ENCODE data around the gene ZSWIM1.

ZSWIM1 gene

GRCh38 chr20:45933266-45934045 lies 52.4 kb downstream of the ZSWIM1 start:
- DNase-seq (ENCODE audit: low read depth), result peak; percentile 61

DNA sequence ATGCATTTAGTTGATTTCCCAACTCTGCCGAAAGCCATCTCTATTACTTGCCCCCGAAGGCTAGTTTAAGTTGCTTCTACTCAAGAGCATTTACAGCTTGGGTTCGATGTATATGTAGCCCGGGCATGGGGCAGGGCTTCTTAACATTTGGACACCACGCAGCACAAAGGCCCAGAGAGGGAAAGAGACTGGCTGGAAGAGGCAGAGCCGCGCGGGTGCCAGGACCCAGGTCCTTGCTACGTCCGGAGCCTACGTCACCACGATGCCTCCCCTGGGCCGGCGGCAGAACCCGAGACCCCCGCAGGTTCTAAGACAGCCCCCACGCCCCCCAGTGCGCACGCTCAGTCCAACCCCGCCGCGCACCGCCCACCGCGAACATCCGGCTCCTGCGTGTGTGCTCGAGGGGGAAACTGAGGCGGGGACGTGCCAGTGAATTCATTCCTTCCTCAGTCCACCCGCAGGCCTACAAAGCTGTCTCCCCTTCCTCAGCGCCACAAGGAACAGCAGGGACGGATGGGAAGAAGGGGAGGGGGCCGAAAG lies 53.1 kb downstream of the ZSWIM1 start:
- no peak for DNase-seq (ENCODE audit: low read depth)
